H9 (cell line): ENCODE measurements around the gene PCBP4. TPM values are rescaled to one million over a fixed set of nuclear protein-coding genes. Genes with fewer than 3 reads are reported as not detected.

ENCODE experiments used
- DNase-seq: peaks from one replicate; pipeline ENCODE4 v3.0.0-alpha.2; 2017
- H2AFZ ChIP-seq: one replicate; pipeline ENCODE4 v1.6.1; 2013; ENCODE audit warnings: mild to moderate bottlenecking, low read length, control low read depth, moderate library complexity
- H2AK5ac ChIP-seq: 2 replicates; pipeline ENCODE4 v1.6.1; 2013; ENCODE audit warnings: low read length, control low read depth, mixed read lengths; ENCODE audit not compliant: insufficient read length
- H2BK120ac ChIP-seq: one replicate; pipeline ENCODE4 v1.6.1; 2013; ENCODE audit warnings: low read depth, mild to moderate bottlenecking, low read length, control low read depth, inconsistent platforms; ENCODE audit not compliant: poor library complexity, severe bottlenecking
- H2BK12ac ChIP-seq: 2 replicates; pipeline ENCODE4 v1.6.1; 2013; ENCODE audit warnings: low read length, control low read depth, mixed read lengths, low read depth; ENCODE audit not compliant: insufficient read length
- H2BK15ac ChIP-seq: 2 replicates; pipeline ENCODE4 v1.6.1; 2013; ENCODE audit warnings: low read depth, low read length, control low read depth
- H2BK20ac ChIP-seq: one replicate; pipeline ENCODE4 v1.6.1; 2013; ENCODE audit warnings: low read depth, mild to moderate bottlenecking, low read length, control low read depth, inconsistent platforms; ENCODE audit not compliant: poor library complexity, severe bottlenecking
- H2BK5ac ChIP-seq: 2 replicates; pipeline ENCODE4 v1.6.1; 2013; ENCODE audit warnings: low read length, control low read depth, mixed read lengths; ENCODE audit not compliant: insufficient read length
- H3K14ac ChIP-seq: 2 replicates; pipeline ENCODE4 v1.6.1; 2013; ENCODE audit warnings: low read length, control low read depth; ENCODE audit not compliant: insufficient read depth
- H3K18ac ChIP-seq: 2 replicates; pipeline ENCODE4 v1.6.1; 2013; ENCODE audit warnings: low read depth, mild to moderate bottlenecking, mixed read lengths, low read length, control low read depth; ENCODE audit not compliant: insufficient read length
- H3K23ac ChIP-seq: 2 replicates; pipeline ENCODE4 v1.6.1; 2013; ENCODE audit warnings: low read length, control low read depth, mixed read lengths, low read depth; ENCODE audit not compliant: insufficient read length
- H3K23me2 ChIP-seq: 2 replicates; pipeline ENCODE4 v1.6.1; 2013; ENCODE audit warnings: low read depth, mild to moderate bottlenecking, mixed read lengths, low read length, control low read depth; ENCODE audit not compliant: insufficient read length, poor library complexity, severe bottlenecking
- H3K27ac ChIP-seq: 2 replicates; pipeline ENCODE4 v1.5.1; 2013; ENCODE audit warnings: low read length, control low read depth, mixed read lengths, low read depth; ENCODE audit not compliant: insufficient read length
- H3K27me3 ChIP-seq: 2 replicates; pipeline ENCODE4 v1.6.1; 2013; ENCODE audit warnings: low read length, control low read depth, inconsistent platforms; ENCODE audit not compliant: insufficient read depth
- H3K4ac ChIP-seq: 2 replicates; pipeline ENCODE4 v1.6.1; 2013; ENCODE audit warnings: low read depth, mild to moderate bottlenecking, control low read depth, inconsistent platforms, low read length, moderate library complexity
- H3K4me1 ChIP-seq: 2 replicates; pipeline ENCODE4 v1.6.1; 2013; ENCODE audit warnings: low read length, control low read depth, inconsistent platforms; ENCODE audit not compliant: insufficient read depth
- H3K4me2 ChIP-seq: 2 replicates; pipeline ENCODE4 v1.6.1; 2013; ENCODE audit warnings: low read length, control low read depth, mixed read lengths; ENCODE audit not compliant: insufficient read length, insufficient read depth
- H3K56ac ChIP-seq: 2 replicates; pipeline ENCODE4 v1.6.1; 2013; ENCODE audit warnings: low read depth, mild to moderate bottlenecking, mixed read lengths, low read length, control low read depth; ENCODE audit not compliant: insufficient read length
- H3K79me1 ChIP-seq: 2 replicates; pipeline ENCODE4 v1.6.1; 2013; ENCODE audit warnings: low read depth, mild to moderate bottlenecking, moderate library complexity, low read length, control low read depth, inconsistent platforms; ENCODE audit not compliant: insufficient read depth, poor library complexity, severe bottlenecking
- H3K79me2 ChIP-seq: 2 replicates; pipeline ENCODE4 v1.6.1; 2013; ENCODE audit warnings: low read length, control low read depth, inconsistent platforms; ENCODE audit not compliant: insufficient read depth
- H3K9ac ChIP-seq: 2 replicates; pipeline ENCODE4 v1.6.1; 2013; ENCODE audit warnings: low read length, control low read depth, mixed read lengths; ENCODE audit not compliant: insufficient read length; ENCODE audit errors: extremely low read depth
- H3K9me3 ChIP-seq: one replicate; pipeline ENCODE4 v1.6.1; 2013; ENCODE audit warnings: low read depth, low read length, inconsistent platforms; ENCODE audit not compliant: control insufficient read depth
- H3T11ph ChIP-seq: one replicate; pipeline ENCODE4 v1.6.1; 2013; ENCODE audit warnings: mild to moderate bottlenecking, low read length, control low read depth, inconsistent platforms
- H4K20me1 ChIP-seq: one replicate; pipeline ENCODE4 v1.6.1; 2013; ENCODE audit not compliant: control insufficient read depth, insufficient read length, insufficient read depth
- H4K5ac ChIP-seq: 2 replicates; pipeline ENCODE4 v1.6.1; 2013; ENCODE audit warnings: low read depth, mild to moderate bottlenecking, mixed read lengths, low read length, control low read depth; ENCODE audit not compliant: insufficient read length
- H4K8ac ChIP-seq: replicated peaks from 2 replicates; pipeline ENCODE4 v1.6.1; 2013; ENCODE audit warnings: low read length, control low read depth, mixed read lengths, low read depth; ENCODE audit not compliant: insufficient read length
- H4K91ac ChIP-seq: 2 replicates; pipeline ENCODE4 v1.6.1; 2013; ENCODE audit warnings: low read depth, mild to moderate bottlenecking, moderate library complexity, mixed read lengths, low read length, control low read depth; ENCODE audit not compliant: insufficient read length
- H3K27ac Mint-ChIP-seq, 3 experiments: 2 replicates in 2 of 3; 3 replicates in 1 of 3; pipeline ENCODE4 v1.8.0; 2020 to 2021; ENCODE audit warnings: mixed read lengths in 3 of 3, mild to moderate bottlenecking in 1 of 3, moderate library complexity in 1 of 3
- H3K27me3 Mint-ChIP-seq: 2 replicates; pipeline ENCODE4 v1.8.0; 2021; ENCODE audit warnings: low read depth, mild to moderate bottlenecking, moderate library complexity, mixed read lengths
- H3K36me3 Mint-ChIP-seq, 3 experiments: 2 replicates in 2 of 3; 3 replicates in 1 of 3; pipeline ENCODE4 v1.8.0; 2020 to 2021; ENCODE audit warnings: low read depth in 3 of 3, mixed read lengths in 3 of 3; ENCODE audit not compliant: insufficient read depth in 1 of 3
- H3K4me1 Mint-ChIP-seq, 2 experiments: 2 replicates each; pipeline ENCODE4 v1.8.0; 2020; ENCODE audit warnings: mixed read lengths in 2 of 2
- H3K4me3 Mint-ChIP-seq, 2 experiments: 2 replicates in 1 of 2; 3 replicates in 1 of 2; pipeline ENCODE4 v1.8.0; 2020 to 2021; ENCODE audit warnings: mild to moderate bottlenecking in 2 of 2, mixed read lengths in 2 of 2, moderate library complexity in 1 of 2
- H3K9me3 Mint-ChIP-seq, 2 experiments: 2 replicates in 1 of 2; 3 replicates in 1 of 2; pipeline ENCODE4 v1.8.0; 2020; ENCODE audit warnings: mild to moderate bottlenecking in 2 of 2, mixed read lengths in 2 of 2, moderate library complexity in 1 of 2
- WGBS: extraction: QIAGEN DNeasy Blood & Tissue Kit; methylation state at CpG from one replicate; pipeline ENCODE4 v1.1.7; 2013; ENCODE audit warnings: missing lambda C conversion rate, low lambda C conversion rate, mixed read lengths; ENCODE audit not compliant: insufficient read length; ENCODE audit errors: extremely low coverage; 5-methylcytosine and 5-hydroxymethylcytosine counted together
- total RNA-seq: library from RNA; stranded (reverse); gene quantifications from 2 replicates; pipeline ENCODE4 v1.2.1, GENCODE V29; 2021
- TF ChIP-seq, protein P1 (sequence below): fragments of 200-600 bp; sonication (generic); conservative IDR thresholded peaks from 3 replicates; pipeline ENCODE4 v1.8.0; 2021; ENCODE audit warnings: antibody characterized with exemption, mild to moderate bottlenecking

PCBP4 gene
- total RNA-seq, 1 experiment from 2014 or later = 24.6 TPM

DNA sequence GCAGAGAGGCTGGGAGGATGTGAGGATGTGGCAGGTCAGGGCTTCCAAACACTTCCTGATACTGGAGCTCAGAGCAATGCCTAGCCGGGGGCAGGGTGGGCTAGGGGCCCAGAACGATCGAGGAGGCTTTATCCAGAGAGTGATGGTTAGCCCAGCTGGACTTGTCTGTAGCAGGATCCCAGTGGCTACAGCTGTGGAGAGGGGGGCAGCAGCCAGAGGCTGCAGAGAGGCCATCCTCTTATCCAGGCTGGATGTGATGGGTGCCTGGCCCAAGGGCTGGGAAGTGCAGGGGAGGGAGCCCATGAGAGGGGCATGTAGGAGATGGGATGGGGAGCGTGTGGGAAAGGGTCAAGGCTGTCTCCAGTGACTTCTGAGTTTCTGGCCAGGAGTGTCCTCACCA lies 20.5 kb downstream of the PCBP4 start:
- Histone ChIP-seq H4K5ac (no peak overlapping the region), H3K9me3 (no peaks in the 10 kb centered on the region), H2AFZ (no peak overlapping the region), H2AK5ac (no peak overlapping the region), H4K8ac (no peak overlapping the region), H3K56ac (no peak overlapping the region), H3K79me2 (no peaks in the 10 kb centered on the region), H3K4me2 (no peak overlapping the region), H3K14ac (no peak overlapping the region; the same call in 1 of the 2 replicates), H2BK20ac (no peak overlapping the region), H2BK5ac (no peak overlapping the region), H3K18ac (no peak overlapping the region), H3K23ac (no peak overlapping the region), H2BK15ac (no peak overlapping the region), H3T11ph (no peak overlapping the region), H3K27me3 (no peaks in the 10 kb centered on the region), H2BK120ac (no peak overlapping the region), H3K27ac (no peak overlapping the region), H2BK12ac (no peak overlapping the region), H3K79me1 (no peaks in the 10 kb centered on the region), H3K4ac (no peak overlapping the region; the same call in 1 of the 2 replicates), H4K91ac (no peak overlapping the region), H3K9ac (no peak overlapping the region), H3K4me1 (no peaks in the 10 kb centered on the region), H4K20me1 (peaks cover 6% of the 10 kb centered on the region), H3K23me2 (peaks cover 7% of the 10 kb centered on the region)
- Mint-ChIP-seq H3K4me1 (peaks cover 3 to 5% of the 10 kb centered on the region in 2 experiments; a peak in 1 of 4 replicates), H3K27me3 (peaks cover 89% of the 10 kb centered on the region), H3K27ac (no peak overlapping the region; a peak in 1 of 7 replicates), H3K36me3 (no peaks in the 10 kb centered on the region), H3K4me3 (no peak overlapping the region), H3K9me3 (no peaks in the 10 kb centered on the region)
- TF ChIP-seq, protein P1, sequence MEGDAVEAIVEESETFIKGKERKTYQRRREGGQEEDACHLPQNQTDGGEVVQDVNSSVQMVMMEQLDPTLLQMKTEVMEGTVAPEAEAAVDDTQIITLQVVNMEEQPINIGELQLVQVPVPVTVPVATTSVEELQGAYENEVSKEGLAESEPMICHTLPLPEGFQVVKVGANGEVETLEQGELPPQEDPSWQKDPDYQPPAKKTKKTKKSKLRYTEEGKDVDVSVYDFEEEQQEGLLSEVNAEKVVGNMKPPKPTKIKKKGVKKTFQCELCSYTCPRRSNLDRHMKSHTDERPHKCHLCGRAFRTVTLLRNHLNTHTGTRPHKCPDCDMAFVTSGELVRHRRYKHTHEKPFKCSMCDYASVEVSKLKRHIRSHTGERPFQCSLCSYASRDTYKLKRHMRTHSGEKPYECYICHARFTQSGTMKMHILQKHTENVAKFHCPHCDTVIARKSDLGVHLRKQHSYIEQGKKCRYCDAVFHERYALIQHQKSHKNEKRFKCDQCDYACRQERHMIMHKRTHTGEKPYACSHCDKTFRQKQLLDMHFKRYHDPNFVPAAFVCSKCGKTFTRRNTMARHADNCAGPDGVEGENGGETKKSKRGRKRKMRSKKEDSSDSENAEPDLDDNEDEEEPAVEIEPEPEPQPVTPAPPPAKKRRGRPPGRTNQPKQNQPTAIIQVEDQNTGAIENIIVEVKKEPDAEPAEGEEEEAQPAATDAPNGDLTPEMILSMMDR = no peak
- DNase-seq = no peak
- no CpG with 5 or more reads among the region's 4 CpGs for WGBS
